ENCODE data around the gene SLC39A9.

DNA sequence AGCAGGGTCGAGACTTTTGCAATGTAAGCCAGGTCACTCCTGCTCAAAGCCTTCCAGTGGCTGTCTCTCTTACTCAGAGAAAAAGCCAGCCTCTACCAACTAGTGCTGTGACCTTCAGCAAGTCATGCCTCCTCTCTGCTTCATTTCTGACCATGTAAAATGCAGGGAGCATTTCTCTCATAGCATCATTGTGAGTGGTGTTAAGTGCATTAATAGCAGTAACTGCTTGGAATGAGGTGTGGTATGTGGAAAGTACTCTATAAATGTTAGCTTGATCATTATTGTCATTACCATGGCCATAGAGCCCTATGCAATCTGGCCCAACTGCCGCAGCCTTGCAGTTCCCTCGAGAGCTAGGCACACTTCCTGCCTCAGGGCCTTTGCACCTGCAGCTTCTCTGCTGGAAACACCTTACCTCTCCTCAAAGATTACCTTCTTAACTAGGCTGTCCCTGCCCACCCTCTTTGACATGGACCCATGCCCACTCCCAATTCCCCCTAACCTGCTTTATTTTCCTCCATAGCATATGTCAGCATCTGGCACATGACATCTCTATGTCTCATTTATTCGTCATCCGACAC, 96.9 kb downstream of the SLC39A9 start:
- no peak for TF ChIP-seq PAF1 (CRISPR knock-in tag; IDR thresholded peaks at IDR 0.05)
- no peak for TF ChIP-seq CENPX (CRISPR knock-in tag; IDR thresholded peaks at IDR 0.05)
- TF ChIP-seq, protein P1, sequence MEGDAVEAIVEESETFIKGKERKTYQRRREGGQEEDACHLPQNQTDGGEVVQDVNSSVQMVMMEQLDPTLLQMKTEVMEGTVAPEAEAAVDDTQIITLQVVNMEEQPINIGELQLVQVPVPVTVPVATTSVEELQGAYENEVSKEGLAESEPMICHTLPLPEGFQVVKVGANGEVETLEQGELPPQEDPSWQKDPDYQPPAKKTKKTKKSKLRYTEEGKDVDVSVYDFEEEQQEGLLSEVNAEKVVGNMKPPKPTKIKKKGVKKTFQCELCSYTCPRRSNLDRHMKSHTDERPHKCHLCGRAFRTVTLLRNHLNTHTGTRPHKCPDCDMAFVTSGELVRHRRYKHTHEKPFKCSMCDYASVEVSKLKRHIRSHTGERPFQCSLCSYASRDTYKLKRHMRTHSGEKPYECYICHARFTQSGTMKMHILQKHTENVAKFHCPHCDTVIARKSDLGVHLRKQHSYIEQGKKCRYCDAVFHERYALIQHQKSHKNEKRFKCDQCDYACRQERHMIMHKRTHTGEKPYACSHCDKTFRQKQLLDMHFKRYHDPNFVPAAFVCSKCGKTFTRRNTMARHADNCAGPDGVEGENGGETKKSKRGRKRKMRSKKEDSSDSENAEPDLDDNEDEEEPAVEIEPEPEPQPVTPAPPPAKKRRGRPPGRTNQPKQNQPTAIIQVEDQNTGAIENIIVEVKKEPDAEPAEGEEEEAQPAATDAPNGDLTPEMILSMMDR (CRISPR knock-in tag; IDR thresholded peaks at IDR 0.05), result no peak
- no peak for TF ChIP-seq HDAC6 (IDR thresholded peaks at IDR 0.05; ENCODE audit: low read depth, low read length)

All from HepG2 (cell line).